Effector memory CD8-positive, alpha-beta T cell (primary cell): ENCODE measurements around the gene FBXL3.
"Not testable (repeated sequence)": the region's sequence is repeated elsewhere in the genome, so short reads cannot be mapped to it uniquely, and the experiment has no call there.

Source experiments
- ATAC-seq: fragments of 150-1000 bp; cut with Tn5 transposase; replicated peaks from 2 replicates; pipeline ENCODE4 v1.10.0; 2021; ENCODE audit warnings: mild to moderate bottlenecking, moderate library complexity
- DNase-seq, 3 experiments: peaks; one replicate each; pipeline ENCODE4 v3.0.0; 2021
- H3K27ac Mint-ChIP-seq, 2 donors: one replicate each; pipeline ENCODE4 v1.8.0; 2022; ENCODE audit warnings: mild to moderate bottlenecking in 2 of 2, mixed read lengths in 2 of 2, moderate library complexity in 2 of 2
- H3K27me3 Mint-ChIP-seq, 2 donors: one replicate each; pipeline ENCODE4 v1.8.0; 2022; ENCODE audit warnings: mixed read lengths in 2 of 2
- H3K36me3 Mint-ChIP-seq: one replicate; pipeline ENCODE4 v1.8.0; 2022; ENCODE audit warnings: mild to moderate bottlenecking, moderate library complexity, mixed read lengths; ENCODE audit not compliant: insufficient read depth
- H3K4me1 Mint-ChIP-seq, 2 donors: one replicate each; pipeline ENCODE4 v1.8.0; 2022; ENCODE audit warnings: low read depth in 2 of 2, mixed read lengths in 2 of 2
- H3K4me3 Mint-ChIP-seq, 2 donors: one replicate each; pipeline ENCODE4 v1.8.0; 2022; ENCODE audit warnings: mild to moderate bottlenecking in 2 of 2, mixed read lengths in 2 of 2, moderate library complexity in 2 of 2
- H3K9me3 Mint-ChIP-seq, 2 donors: one replicate each; pipeline ENCODE4 v1.8.0; 2022; ENCODE audit warnings: mixed read lengths in 2 of 2

FBXL3 gene

GRCh38 chr13:77014906-77015685 lies 11.9 kb downstream of the FBXL3 start:
- DNase-seq (no peak), ATAC-seq (no peak)
- no peak overlapping the region for H3K4me3 Mint-ChIP-seq
- H3K4me1 Mint-ChIP-seq = peaks cover 1 to 55% of the 10 kb centered on the region in 2 donors
- H3K36me3 Mint-ChIP-seq = peaks cover 88% of the 10 kb centered on the region
- H3K9me3 Mint-ChIP-seq = no peaks in the 10 kb centered on the region
- no peaks in the 10 kb centered on the region for H3K27me3 Mint-ChIP-seq
- no peak overlapping the region for H3K27ac Mint-ChIP-seq

- no peak for DNase-seq
- no peak for ATAC-seq
- Mint-ChIP-seq H3K27ac (peak overlapping the region; percentile 22 to 36), H3K9me3 (no peaks in the 10 kb centered on the region), H3K27me3 (no peaks in the 10 kb centered on the region), H3K4me3 (no peak overlapping the region), H3K4me1 (peaks cover 1 to 57% of the 10 kb centered on the region in 2 donors), H3K36me3 (peaks cover 92% of the 10 kb centered on the region)
Observed at GRCh38 chr13:77013853-77014542, 13.0 kb downstream of the FBXL3 start.

- DNase-seq, H3K4me3 Mint-ChIP-seq, H3K9me3 Mint-ChIP-seq, H3K27ac Mint-ChIP-seq, H3K27me3 Mint-ChIP-seq, ATAC-seq: not testable (repeated sequence)
- Mint-ChIP-seq H3K4me1 (peaks cover 4 to 55% of the 10 kb centered on the region in 2 donors), H3K36me3 (peaks cover 64% of the 10 kb centered on the region)
Observed at GRCh38 chr13:77009719-77010118, 17.2 kb downstream of the FBXL3 start.

GRCh38 chr13:77009011-77009410 lies 17.9 kb downstream of the FBXL3 start:
- DNase-seq (no peak), ATAC-seq (no peak)
- Mint-ChIP-seq H3K27me3 (no peaks in the 10 kb centered on the region), H3K27ac (no peak overlapping the region), H3K4me1 (peaks cover 4 to 48% of the 10 kb centered on the region in 2 donors), H3K36me3 (peaks cover 62% of the 10 kb centered on the region), H3K4me3 (no peak overlapping the region), H3K9me3 (no peaks in the 10 kb centered on the region)

GRCh38 chr13:77008337-77008736 lies 18.6 kb downstream of the FBXL3 start:
- DNase-seq, ATAC-seq, H3K27ac Mint-ChIP-seq, H3K27me3 Mint-ChIP-seq, H3K4me3 Mint-ChIP-seq, H3K9me3 Mint-ChIP-seq: not testable (repeated sequence)
- Mint-ChIP-seq H3K4me1 (peaks cover 4 to 41% of the 10 kb centered on the region in 2 donors), H3K36me3 (peaks cover 61% of the 10 kb centered on the region)

- no peaks in the 10 kb centered on the region for H3K9me3 Mint-ChIP-seq
- H3K4me1 Mint-ChIP-seq = peaks cover 3 to 20% of the 10 kb centered on the region in 2 donors
- ATAC-seq = no peak
- no peak overlapping the region for H3K4me3 Mint-ChIP-seq
- DNase-seq = no peak
- peaks cover 30% of the 10 kb centered on the region for H3K36me3 Mint-ChIP-seq
- no peaks in the 10 kb centered on the region for H3K27me3 Mint-ChIP-seq
- H3K27ac Mint-ChIP-seq = peak overlapping the region in 1 of 2 donors; percentile 20
Observed at GRCh38 chr13:77002590-77003190, 24.3 kb downstream of the FBXL3 start.

GRCh38 chr13:77001963-77002587 lies 24.9 kb downstream of the FBXL3 start:
- Mint-ChIP-seq H3K36me3 (peaks cover 26% of the 10 kb centered on the region), H3K27ac (no peak overlapping the region)
- DNase-seq = no peak

GRCh38 chr13:77001540-77001939 lies 25.4 kb downstream of the FBXL3 start:
- peaks cover 26% of the 10 kb centered on the region for H3K36me3 Mint-ChIP-seq

More at GRCh38 chr13:77001963-77002587, 24.9 kb downstream of the FBXL3 start:
- H3K4me1 Mint-ChIP-seq = peaks cover under 1 to 15% of the 10 kb centered on the region in 2 donors
- ATAC-seq = no peak
- no peak overlapping the region for H3K4me3 Mint-ChIP-seq
- H3K9me3 Mint-ChIP-seq = no peaks in the 10 kb centered on the region
- no peaks in the 10 kb centered on the region for H3K27me3 Mint-ChIP-seq

GRCh38 chr13:77000475-77000874 lies 26.5 kb downstream of the FBXL3 start:
- ATAC-seq = no peak
- H3K4me3 Mint-ChIP-seq = no peak overlapping the region
- peaks cover 0 to 6% of the 10 kb centered on the region in 2 donors for H3K4me1 Mint-ChIP-seq
- no peak for DNase-seq
- H3K27ac Mint-ChIP-seq = no peak overlapping the region
- H3K9me3 Mint-ChIP-seq = no peaks in the 10 kb centered on the region
- no peaks in the 10 kb centered on the region for H3K27me3 Mint-ChIP-seq
- H3K36me3 Mint-ChIP-seq = peaks cover 32% of the 10 kb centered on the region

More at GRCh38 chr13:77001540-77001939, 25.4 kb downstream of the FBXL3 start:
- DNase-seq (no peak), ATAC-seq (no peak)
- H3K27me3 Mint-ChIP-seq = no peaks in the 10 kb centered on the region
- peaks cover 0 to 10% of the 10 kb centered on the region in 2 donors for H3K4me1 Mint-ChIP-seq
- H3K27ac Mint-ChIP-seq = no peak overlapping the region
- H3K4me3 Mint-ChIP-seq = no peak overlapping the region
- H3K9me3 Mint-ChIP-seq = no peaks in the 10 kb centered on the region

GRCh38 chr13:76994281-76994680 lies 32.7 kb downstream of the FBXL3 start:
- DNase-seq = no peak
- Mint-ChIP-seq H3K9me3 (no peaks in the 10 kb centered on the region), H3K36me3 (peaks cover 34% of the 10 kb centered on the region), H3K4me3 (peak overlapping the region; percentile 18 to 24), H3K27me3 (peaks cover 2 to 3% of the 10 kb centered on the region in 2 donors), H3K27ac (no peak overlapping the region), H3K4me1 (peaks cover 21 to 24% of the 10 kb centered on the region in 2 donors)
- ATAC-seq = no peak

- DNase-seq (no peak), ATAC-seq (no peak)
- H3K4me3 Mint-ChIP-seq = peak overlapping the region; percentile 90 to 94
- peaks cover 8 to 11% of the 10 kb centered on the region in 2 donors for H3K27me3 Mint-ChIP-seq
- peaks cover 21 to 24% of the 10 kb centered on the region in 2 donors for H3K4me1 Mint-ChIP-seq
- H3K27ac Mint-ChIP-seq = peak overlapping the region in 1 of 2 donors; percentile 15
- H3K36me3 Mint-ChIP-seq = peaks cover 34% of the 10 kb centered on the region
- no peaks in the 10 kb centered on the region for H3K9me3 Mint-ChIP-seq
Observed at GRCh38 chr13:76993473-76993872, 33.5 kb downstream of the FBXL3 start.

GRCh38 chr13:76993021-76993420 lies 33.9 kb downstream of the FBXL3 start:
- peaks cover 12 to 15% of the 10 kb centered on the region in 2 donors for H3K27me3 Mint-ChIP-seq
- ATAC-seq (no peak), DNase-seq (no peak)
- H3K27ac Mint-ChIP-seq = peak overlapping the region; percentile 99
- H3K4me1 Mint-ChIP-seq = peaks cover 21 to 24% of the 10 kb centered on the region in 2 donors
- H3K9me3 Mint-ChIP-seq = no peaks in the 10 kb centered on the region
- H3K36me3 Mint-ChIP-seq = peaks cover 33% of the 10 kb centered on the region
- peak overlapping the region; percentile 90 to 94 for H3K4me3 Mint-ChIP-seq

- ATAC-seq (no peak), DNase-seq (no peak)
- Mint-ChIP-seq H3K27ac (peak overlapping the region; percentile 99), H3K4me3 (peak overlapping the region; percentile 90 to 94), H3K4me1 (peaks cover 21 to 24% of the 10 kb centered on the region in 2 donors), H3K9me3 (no peaks in the 10 kb centered on the region), H3K27me3 (peaks cover 17 to 20% of the 10 kb centered on the region in 2 donors), H3K36me3 (peaks cover 28% of the 10 kb centered on the region)
Observed at GRCh38 chr13:76992548-76993001, 34.4 kb downstream of the FBXL3 start.
